Neutrophil (primary cell): Measurements from ENCODE around the gene LRRC18.

Source experiments
- H3K27ac ChIP-seq: fragments of 200-600 bp; sonication (generic); 2 replicates; pipeline ENCODE4 v1.5.1; 2016; ENCODE audit warnings: mild to moderate bottlenecking, moderate library complexity
- H3K27me3 ChIP-seq: fragments of 200-600 bp; sonication (generic); 2 replicates; pipeline ENCODE4 v1.6.0; 2016; ENCODE audit warnings: mild to moderate bottlenecking
- H3K36me3 ChIP-seq: fragments of 200-600 bp; sonication (generic); 2 replicates; pipeline ENCODE4 v1.5.1; 2017
- H3K4me1 ChIP-seq, 2 experiments: fragments of 200-600 bp in 1 of 2; sonication (generic) in 1 of 2; 1 replicate in 1 of 2; 2 replicates in 1 of 2; pipeline versions ENCODE4 v1.5.1 to v1.6.1; 2013 to 2016; ENCODE audit warnings: low read depth in 1 of 2, low read length in 1 of 2, mild to moderate bottlenecking in 1 of 2, moderate library complexity in 1 of 2; ENCODE audit not compliant: control insufficient read depth in 1 of 2, insufficient read depth in 1 of 2
- H3K4me3 ChIP-seq, 2 experiments: fragments of 200-600 bp in 1 of 2; sonication (generic) in 1 of 2; 1 replicate in 1 of 2; 2 replicates in 1 of 2; pipeline ENCODE4 v1.5.1; 2013 to 2016; ENCODE audit warnings: low read depth in 1 of 2, low read length in 1 of 2, mild to moderate bottlenecking in 1 of 2, moderate library complexity in 1 of 2
- H3K9me3 ChIP-seq: fragments of 200-600 bp; sonication (generic); 2 replicates; pipeline ENCODE4 v1.5.1; 2016
- CTCF ChIP-seq: fragments of 200-600 bp; sonication (generic); IDR thresholded peaks from 2 replicates; pipeline ENCODE4 v1.5.1; 2016; ENCODE audit warnings: antibody characterized with exemption

The LRRC18 gene

GRCh38 chr10:48940958-48941357 is 1.3 kb upstream of the LRRC18 start:
- no peaks in the 10 kb centered on the region for H3K27me3 ChIP-seq
- no peak for TF ChIP-seq CTCF
- H3K36me3 ChIP-seq: peaks cover 56% of the 10 kb centered on the region
- H3K4me1 ChIP-seq: no peaks in the 10 kb centered on the region
- no peaks in the 10 kb centered on the region for H3K9me3 ChIP-seq
- H3K27ac ChIP-seq: no peak overlapping the region
- H3K4me3 ChIP-seq: no peak overlapping the region

- no peak for TF ChIP-seq CTCF
- Histone ChIP-seq H3K36me3 (peaks cover 50% of the 10 kb centered on the region), H3K4me3 (no peak overlapping the region), H3K9me3 (no peaks in the 10 kb centered on the region), H3K4me1 (no peaks in the 10 kb centered on the region), H3K27me3 (no peaks in the 10 kb centered on the region), H3K27ac (no peak overlapping the region)
Measured at GRCh38 chr10:48940372-48940771, 732 bp upstream of the LRRC18 start.

- no peak for TF ChIP-seq CTCF
- H3K36me3 ChIP-seq: peaks cover 47% of the 10 kb centered on the region
- H3K4me3 ChIP-seq: no peak overlapping the region
- H3K4me1 ChIP-seq: no peaks in the 10 kb centered on the region
- no peaks in the 10 kb centered on the region for H3K9me3 ChIP-seq
- no peak overlapping the region for H3K27ac ChIP-seq
- no peaks in the 10 kb centered on the region for H3K27me3 ChIP-seq
Measured at GRCh38 chr10:48938990-48939536, 577 bp downstream of the LRRC18 start.

GRCh38 chr10:48938281-48938680 is 1.4 kb downstream of the LRRC18 start:
- no peak for TF ChIP-seq CTCF
- no peak overlapping the region for H3K4me3 ChIP-seq
- no peaks in the 10 kb centered on the region for H3K4me1 ChIP-seq
- H3K27ac ChIP-seq: no peak overlapping the region
- H3K27me3 ChIP-seq: no peaks in the 10 kb centered on the region
- peaks cover 39% of the 10 kb centered on the region for H3K36me3 ChIP-seq
- no peaks in the 10 kb centered on the region for H3K9me3 ChIP-seq

- Histone ChIP-seq H3K27ac (no peak overlapping the region), H3K27me3 (no peaks in the 10 kb centered on the region), H3K36me3 (peaks cover 34% of the 10 kb centered on the region), H3K9me3 (no peaks in the 10 kb centered on the region), H3K4me1 (no peaks in the 10 kb centered on the region), H3K4me3 (no peak overlapping the region)
- no peak for TF ChIP-seq CTCF
Measured at GRCh38 chr10:48937796-48938195, 1.8 kb downstream of the LRRC18 start.

- TF ChIP-seq CTCF: no peak
- Histone ChIP-seq H3K4me3 (no peak overlapping the region), H3K36me3 (peaks cover 17% of the 10 kb centered on the region), H3K27me3 (no peaks in the 10 kb centered on the region), H3K9me3 (no peaks in the 10 kb centered on the region), H3K4me1 (no peaks in the 10 kb centered on the region), H3K27ac (no peak overlapping the region)
Measured at GRCh38 chr10:48935577-48935976, 4.1 kb downstream of the LRRC18 start.
